Endothelial cell of umbilical vein (primary cell): ENCODE results near the gene ZNF256. TPM values are rescaled to one million over a fixed set of nuclear protein-coding genes. Genes with fewer than 3 reads are reported as not detected.

ENCODE experiments used
- Bru-seq: library from RNA; stranded (reverse); fragments of 400-500 nt; gene quantifications from one replicate; lab custom pipeline; 2021; lab: Mats Ljungman, UMichigan
- BruChase-seq, 2 experiments: library from RNA; stranded (reverse); fragments of 400-500 nt; gene quantifications; one replicate each; lab custom pipeline; 2021; lab: Mats Ljungman, UMichigan
- BruUV-seq: library from RNA; stranded (reverse); fragments of 400-500 nt; replicated peaks from 2 replicates; lab custom pipeline; 2021; lab: Mats Ljungman, UMichigan
- CTCF ChIA-PET: fragments of 300-600, 350-600 bp; sonication (Branson Sonifier 250); formaldehyde crosslinking; loops from one replicate; lab custom pipeline; 2021; ENCODE audit warnings: antibody characterized with exemption, inconsistent platforms; lab: Charles Lee
- POLR2A ChIA-PET: fragments of 300-600, 350-600 bp; sonication (Branson Sonifier 250); formaldehyde crosslinking; loops from one replicate; lab custom pipeline; 2021; ENCODE audit warnings: antibody characterized with exemption, inconsistent platforms; lab: Charles Lee
- DNase-seq: peaks from one replicate; pipeline ENCODE4 v3.0.0-alpha.2; 2011; ENCODE audit warnings: low read depth, low spot score
- FAIRE-seq: peaks from 2 replicates; lab custom pipeline; 2011; peaks lifted over from hg19 to GRCh38; lab: Jason Lieb, UNC
- H2AFZ ChIP-seq: 2 replicates; pipeline ENCODE4 v1.6.0; 2012; ENCODE audit warnings: low read depth, low read length, control low read depth, inconsistent platforms
- H3K27ac ChIP-seq: 2 replicates; pipeline ENCODE4 v1.5.1; 2011; ENCODE audit warnings: low read depth, mild to moderate bottlenecking, control low read depth, low read length, moderate library complexity; ENCODE audit not compliant: insufficient read depth
- H3K27me3 ChIP-seq, 2 experiments: 2 replicates each; pipeline versions ENCODE4 v1.6.0 to v1.6.1; 2011; ENCODE audit warnings: low read length in 2 of 2, mixed read lengths in 1 of 2; ENCODE audit not compliant: control insufficient read depth in 2 of 2, insufficient read depth in 2 of 2
- H3K36me3 ChIP-seq, 2 experiments: 2 replicates in 1 of 2; 3 replicates in 1 of 2; pipeline ENCODE4 v1.5.1; 2011; ENCODE audit warnings: low read length in 2 of 2, mild to moderate bottlenecking in 1 of 2, moderate library complexity in 1 of 2; ENCODE audit not compliant: control insufficient read depth in 2 of 2, insufficient read depth in 2 of 2; ENCODE audit errors: extremely low read depth in 1 of 2
- H3K4me1 ChIP-seq: 3 replicates; pipeline ENCODE4 v1.5.1; 2011; ENCODE audit warnings: mild to moderate bottlenecking, low read length; ENCODE audit not compliant: control insufficient read depth, insufficient read depth; ENCODE audit errors: extremely low read depth
- H3K4me2 ChIP-seq: 2 replicates; pipeline ENCODE4 v1.6.1; 2011; ENCODE audit warnings: low read length, control low read depth, mixed read lengths; ENCODE audit not compliant: insufficient read depth
- H3K4me3 ChIP-seq, 3 experiments: fragments of 200-600 bp in 1 of 3; sonication (generic), shearing (Covaris generic) in 1 of 3; replicated peaks in 1 of 3; 2 replicates each; pipeline ENCODE4 v1.5.1; 2011 to 2016; ENCODE audit warnings: control low read depth in 3 of 3, low read length in 3 of 3, mild to moderate bottlenecking in 2 of 3, inconsistent platforms in 1 of 3, low read depth in 1 of 3, moderate library complexity in 1 of 3; ENCODE audit not compliant: insufficient read depth in 1 of 3
- H3K79me2 ChIP-seq: 2 replicates; pipeline ENCODE4 v1.6.0; 2012; ENCODE audit warnings: low read length, inconsistent platforms; ENCODE audit not compliant: control insufficient read depth, insufficient read depth
- H3K9ac ChIP-seq: replicated peaks from 2 replicates; pipeline ENCODE3; 2011; ENCODE audit warnings: low read length, control low read depth; ENCODE audit not compliant: insufficient read depth; ENCODE audit errors: extremely low read depth
- H3K9me1 ChIP-seq: replicated peaks from 3 replicates; pipeline ENCODE4 v1.6.0; 2011; ENCODE audit warnings: mild to moderate bottlenecking, low read length; ENCODE audit not compliant: control insufficient read depth, insufficient read depth; ENCODE audit errors: extremely low read depth
- H3K9me3 ChIP-seq: replicated peaks from 2 replicates; pipeline ENCODE4 v1.5.1; 2012; ENCODE audit warnings: low read length, inconsistent platforms; ENCODE audit not compliant: control insufficient read depth, insufficient read depth
- H4K20me1 ChIP-seq: replicated peaks from 2 replicates; pipeline ENCODE3; 2011; ENCODE audit warnings: mild to moderate bottlenecking, low read length; ENCODE audit not compliant: control insufficient read depth, insufficient read depth; ENCODE audit errors: extremely low read depth
- FOS ChIP-seq: IDR thresholded peaks from 2 replicates; pipeline ENCODE4 v1.6.1; 2011; ENCODE audit warnings: mild to moderate bottlenecking, low read length, moderate library complexity, borderline replicate concordance; ENCODE audit not compliant: insufficient read depth
- MAX ChIP-seq: IDR thresholded peaks from 2 replicates; pipeline ENCODE4 v1.6.1; 2011; ENCODE audit not compliant: insufficient read depth, insufficient read length
- MYC ChIP-seq: IDR thresholded peaks from one replicate; pipeline ENCODE4 v1.6.1; 2011; ENCODE audit warnings: mild to moderate bottlenecking, low read depth, low read length
- POLR2A ChIP-seq: IDR thresholded peaks from 2 replicates; pipeline ENCODE4 v1.6.1; 2012; ENCODE audit warnings: low read depth, mild to moderate bottlenecking, control low read depth, low read length
- POLR2AphosphoS5 ChIP-seq: IDR thresholded peaks from 2 replicates; pipeline ENCODE4 v1.6.1; 2012; ENCODE audit warnings: low read depth, mild to moderate bottlenecking, control low read depth, low read length, moderate library complexity; ENCODE audit not compliant: insufficient read depth
- dilution Hi-C: fragments of 300-500 bp; cut with MboI; formaldehyde crosslinking; loops from one replicate; pipeline ENCODE4 v1.15.0; 2019; ENCODE audit warnings: low sequenced_read_pairs; ENCODE audit not compliant: extremely low pct_ligation_motif_present
- intact Hi-C: fragments of 100-400 bp; cut with micrococcal nuclease; formaldehyde crosslinking; loops from one replicate; pipeline ENCODE4 v1.10.0; 2022
- long read RNA-seq: library from polyadenylated mRNA; stranded (forward); transcript quantifications from one replicate; pipeline ENCODE4 v2.0.0, GENCODE V29; 2021
- polyA minus RNA-seq, 3 experiments: library from RNA; depleted of rRNA, polyadenylated mRNA; stranded (reverse); fragments of >200 nt; gene quantifications; 1 replicate in 1 of 3; 2 replicates in 2 of 3; pipeline ENCODE4 v1.2.3, GENCODE V29; 2011
- polyA plus RNA-seq, 4 experiments: library from polyadenylated mRNA; depleted of rRNA in 3 of 4; stranded (reverse) in 3 of 4; unstranded in 1 of 4; fragments of >200 nt; gene quantifications; 2 replicates each; pipeline versions ENCODE4 v1.2.1 to v1.2.3, GENCODE V29; 2011 to 2012; ENCODE audit warnings: missing spikeins in 1 of 4
- total RNA-seq: library from RNA; stranded (reverse); gene quantifications from 2 replicates; pipeline ENCODE4 v1.2.3, GENCODE V29; 2021
- TF ChIP-seq, protein P1 (sequence below), 2 donors: IDR thresholded peaks; 1 replicate in 1 of 2; 2 replicates in 1 of 2; pipeline ENCODE4 v1.5.1; 2011; ENCODE audit warnings: low read length in 2 of 2, mild to moderate bottlenecking in 2 of 2, moderate library complexity in 2 of 2, control low read depth in 1 of 2, inconsistent platforms in 1 of 2, low read depth in 1 of 2; ENCODE audit not compliant: insufficient read depth in 1 of 2; ENCODE audit errors: extremely low read depth in 1 of 2

Gene ZNF256
- total RNA-seq (3.7 and 4.0 TPM in 2 replicates), polyA plus RNA-seq (1.5 and 1.9 TPM in 2 replicates), polyA minus RNA-seq (3.8 and 4.5 TPM in 2 replicates), Bru-seq, nascent RNA (percentile 62 among the genes with signal in this experiment), BruChase-seq, experiment 1, labeled RNA remaining after a 6-hour chase (percentile 45 among the genes with signal in this experiment), BruChase-seq, experiment 2, labeled RNA remaining after a 2-hour chase (percentile 54 among the genes with signal in this experiment)
- polyA plus RNA-seq (2011; cell fraction: cytosol; rRNA removed): 2.4 and 3.0 TPM in 2 replicates
- polyA plus RNA-seq (2011; cell fraction: nucleus; rRNA removed): 4.7 and 5.7 TPM in 2 replicates
- polyA plus RNA-seq (2012): 3.1 and 3.4 TPM in 2 replicates
- not detected for polyA minus RNA-seq (2011; cell fraction: cytosol; rRNA and poly(A)+ RNA removed)
- polyA minus RNA-seq (2011; cell fraction: nucleus; rRNA and poly(A)+ RNA removed): 5.1 and 5.5 TPM in 2 replicates
- long read RNA-seq, partial matches to known transcripts: 1 of 5 reads
- long read RNA-seq, other reads (novel, unspliced or antisense): 0 of 5 reads

DNA sequence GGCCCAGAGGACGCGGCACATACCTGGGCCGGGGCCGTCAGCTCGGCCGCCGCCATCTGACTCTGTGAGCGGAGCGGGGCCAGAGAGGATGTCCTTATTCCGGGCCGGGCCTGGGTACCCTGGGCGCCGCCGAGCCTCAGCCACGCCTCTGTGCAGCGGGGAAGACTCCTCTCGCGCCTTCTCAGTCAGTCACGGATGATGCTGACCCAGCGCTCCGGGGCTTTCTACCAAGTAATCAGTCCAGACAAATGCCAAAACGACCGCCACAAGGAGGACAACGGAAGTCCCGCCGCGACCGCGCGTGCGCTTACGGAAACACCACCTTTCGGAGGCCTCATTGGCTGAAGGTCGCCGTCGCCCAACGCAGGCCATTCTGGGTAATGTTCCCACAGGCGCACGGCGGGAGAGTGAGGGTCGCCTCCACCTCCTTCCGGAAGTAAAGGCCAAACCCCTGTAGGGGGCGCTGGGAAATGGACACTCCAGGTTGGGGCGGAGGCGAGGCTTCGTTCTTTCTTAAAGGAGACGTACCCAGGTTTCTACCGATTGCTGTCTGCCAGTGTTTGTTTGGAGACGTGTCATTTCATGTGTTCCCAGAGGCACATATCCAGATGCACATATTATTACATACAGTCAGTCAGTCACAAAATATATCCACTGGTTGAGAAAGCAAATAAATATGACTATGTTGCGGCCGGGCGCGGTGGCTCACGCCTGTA lies at the start of gene ZNF256:
Gene ZNF256, minus strand, starts transcription at position 288 of the 716 bp plus-strand sequence. Its CDS starts 232 bp downstream, at position 56.
- FAIRE-seq: peak; percentile 94
- TF ChIP-seq MYC (no peak), POLR2AphosphoS5 (peak; percentile 48), FOS (no peak), MAX (peak; percentile 61), POLR2A (peak; percentile 50)
- TF ChIP-seq, protein P1, sequence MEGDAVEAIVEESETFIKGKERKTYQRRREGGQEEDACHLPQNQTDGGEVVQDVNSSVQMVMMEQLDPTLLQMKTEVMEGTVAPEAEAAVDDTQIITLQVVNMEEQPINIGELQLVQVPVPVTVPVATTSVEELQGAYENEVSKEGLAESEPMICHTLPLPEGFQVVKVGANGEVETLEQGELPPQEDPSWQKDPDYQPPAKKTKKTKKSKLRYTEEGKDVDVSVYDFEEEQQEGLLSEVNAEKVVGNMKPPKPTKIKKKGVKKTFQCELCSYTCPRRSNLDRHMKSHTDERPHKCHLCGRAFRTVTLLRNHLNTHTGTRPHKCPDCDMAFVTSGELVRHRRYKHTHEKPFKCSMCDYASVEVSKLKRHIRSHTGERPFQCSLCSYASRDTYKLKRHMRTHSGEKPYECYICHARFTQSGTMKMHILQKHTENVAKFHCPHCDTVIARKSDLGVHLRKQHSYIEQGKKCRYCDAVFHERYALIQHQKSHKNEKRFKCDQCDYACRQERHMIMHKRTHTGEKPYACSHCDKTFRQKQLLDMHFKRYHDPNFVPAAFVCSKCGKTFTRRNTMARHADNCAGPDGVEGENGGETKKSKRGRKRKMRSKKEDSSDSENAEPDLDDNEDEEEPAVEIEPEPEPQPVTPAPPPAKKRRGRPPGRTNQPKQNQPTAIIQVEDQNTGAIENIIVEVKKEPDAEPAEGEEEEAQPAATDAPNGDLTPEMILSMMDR (IDR thresholded peaks at IDR 0.05; ENCODE audit: extremely low read depth in 1 of 2, insufficient read depth in 1 of 2, low read depth in 1 of 2, low read length in 2 of 2): peak; percentile 55 to 65
- peak within 1 kb of the TSS; percentile 79 for H2AFZ ChIP-seq
- no peaks in the 10 kb centered on the region for H3K79me2 ChIP-seq
- H3K9me3 ChIP-seq: peaks cover 3% of the 10 kb centered on the region
- BruUV-seq: no TSS peak
- POLR2A ChIA-PET: no interaction called here
- peak within 1 kb of the TSS; percentile 62 for H3K4me2 ChIP-seq
- no peak within 1 kb of the TSS for H3K27ac ChIP-seq
- peak within 1 kb of the TSS; percentile 24 to 66 (median 53) for H3K4me3 ChIP-seq
- DNase-seq: peak; percentile 92
- peaks cover 0 to 5% of the 10 kb centered on the region in 2 experiments for H3K36me3 ChIP-seq
- peaks cover 2% of the 10 kb centered on the region for H4K20me1 ChIP-seq
- intact Hi-C loops (loop anchor here (1.0 to 10.0 kb wide), 3 partner anchors 31 to 207 kb away; partner anchors contain the start of genes ZNF329, ZNF417 and ZNF606), dilution Hi-C loops (no loop called here)
- H3K27me3 ChIP-seq: no peaks in the 10 kb centered on the region
- peaks cover 5% of the 10 kb centered on the region for H3K4me1 ChIP-seq
- peak within 1 kb of the TSS; percentile 42 for H3K9ac ChIP-seq
- no peaks in the 10 kb centered on the region for H3K9me1 ChIP-seq
- CTCF ChIA-PET: no interaction called here
